Measurements from ENCODE around the gene KDM5A.
"Not testable (repeated sequence)": the region's sequence is repeated elsewhere in the genome, so short reads cannot be mapped to it uniquely, and the experiment has no call there.

Gene KDM5A

GRCh38 chr12:389142-390096 is at the start of gene KDM5A:
Gene KDM5A, minus strand, starts transcription at chr12:389320. Its CDS starts 229 bp downstream, at chr12:389091.
- DNase-seq, result no peak

- DNase-seq, result not testable (repeated sequence)
Measured at GRCh38 chr12:435737-436136, 46.6 kb upstream of the KDM5A start.

GRCh38 chr12:422526-422925 is 33.4 kb upstream of the KDM5A start:
- no peak for DNase-seq

GRCh38 chr12:418432-418831 is 29.3 kb upstream of the KDM5A start:
- DNase-seq, result no peak

GRCh38 chr12:414859-415258 is 25.7 kb upstream of the KDM5A start:
- no peak for DNase-seq

GRCh38 chr12:402029-402389 is 12.9 kb upstream of the KDM5A start:
- no peak for DNase-seq

GRCh38 chr12:401235-402028 is 12.3 kb upstream of the KDM5A start, which contains the start of gene CCDC77:
Gene CCDC77, plus strand, starts transcription at chr12:401644. Its CDS starts 7,740 bp downstream, at chr12:409384.
- no peak for DNase-seq

GRCh38 chr12:400828-401227 is 11.7 kb upstream of the KDM5A start:
- DNase-seq, result no peak

GRCh38 chr12:388541-389141 is 479 bp downstream of the KDM5A start:
- no peak for DNase-seq

GRCh38 chr12:388012-388411 is 1.1 kb downstream of the KDM5A start:
- DNase-seq, result no peak

GRCh38 chr12:386651-387050 is 2.5 kb downstream of the KDM5A start:
- DNase-seq, result no peak

- DNase-seq, result not testable (repeated sequence)
Measured at GRCh38 chr12:370739-371485, 18.2 kb downstream of the KDM5A start.

- DNase-seq, result no peak
Measured at GRCh38 chr12:367972-368371, 21.1 kb downstream of the KDM5A start.

GRCh38 chr12:366820-367219 is 22.3 kb downstream of the KDM5A start:
- no peak for DNase-seq

GRCh38 chr12:359091-359490 is 30.0 kb downstream of the KDM5A start:
- no peak for DNase-seq

- no peak for DNase-seq
Measured at GRCh38 chr12:356276-356988, 32.7 kb downstream of the KDM5A start.

GRCh38 chr12:351197-351596 is 37.9 kb downstream of the KDM5A start:
- not testable (repeated sequence) for DNase-seq

- DNase-seq, result not testable (repeated sequence)
Measured at GRCh38 chr12:349625-350024, 39.5 kb downstream of the KDM5A start.

- DNase-seq, result not testable (repeated sequence)
Measured at GRCh38 chr12:343036-343435, 46.1 kb downstream of the KDM5A start.

- DNase-seq, result no peak
Measured at GRCh38 chr12:337039-337438, 52.1 kb downstream of the KDM5A start.

- DNase-seq, result no peak
Measured at GRCh38 chr12:334125-334524, 55.0 kb downstream of the KDM5A start.
